GM06990 (cell line): ENCODE measurements around the gene LENG9.

Source experiments
- DNase-seq: peaks from one replicate; pipeline ENCODE4 v3.0.0-alpha.2; 2011; ENCODE audit not compliant: insufficient read length; ENCODE audit errors: extremely low read depth
- H3K27me3 ChIP-seq: replicated peaks from 2 replicates; pipeline ENCODE4 v1.6.0; 2011; ENCODE audit warnings: low read length; ENCODE audit not compliant: control insufficient read depth, insufficient read depth
- H3K36me3 ChIP-seq: 2 replicates; pipeline ENCODE4 v1.5.1; 2011; ENCODE audit warnings: low read length; ENCODE audit not compliant: control insufficient read depth, insufficient read depth
- H3K4me3 ChIP-seq: replicated peaks from 2 replicates; pipeline ENCODE4 v1.5.1; 2011; ENCODE audit warnings: low read depth, mild to moderate bottlenecking, control low read depth, low read length
- TF ChIP-seq, protein P1 (sequence below): IDR thresholded peaks from 2 replicates; pipeline ENCODE4 v1.5.1; 2011; ENCODE audit warnings: low read length, control low read depth, mild to moderate bottlenecking, inconsistent platforms; ENCODE audit not compliant: insufficient read depth, poor library complexity, severe bottlenecking

LENG9 gene

DNA sequence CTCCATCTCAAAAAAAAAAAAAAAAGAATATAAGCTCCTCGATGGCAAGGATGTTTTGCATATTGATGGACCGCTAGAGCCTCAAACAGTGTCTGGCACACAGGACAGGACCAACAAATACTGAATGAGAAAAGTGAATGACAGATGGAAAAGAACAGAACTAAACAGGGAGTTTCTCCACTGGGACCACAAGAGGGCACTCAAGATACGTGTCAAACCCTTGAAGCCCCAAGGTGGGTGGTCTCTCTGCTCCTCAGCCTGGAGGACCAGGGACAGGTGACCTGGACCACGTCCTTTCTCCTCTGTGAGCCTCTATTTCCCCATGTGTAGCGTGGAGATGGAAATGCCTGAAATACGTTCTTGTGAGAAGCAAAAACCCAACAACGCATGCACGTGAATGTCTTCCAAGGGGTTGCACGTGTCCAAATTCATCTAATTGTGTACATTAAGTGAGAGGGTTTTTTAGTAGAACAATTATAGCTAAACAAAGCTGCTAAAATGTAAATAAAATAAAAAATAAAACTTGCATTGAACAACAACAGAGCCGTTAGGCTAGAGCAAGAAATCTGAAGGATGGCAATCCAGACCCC, 15.2 kb upstream of the LENG9 start:
- Histone ChIP-seq H3K4me3 (no peak overlapping the region), H3K27me3 (no peaks in the 10 kb centered on the region; the same call in 1 of the 2 replicates), H3K36me3 (no peaks in the 10 kb centered on the region)
- TF ChIP-seq, protein P1, sequence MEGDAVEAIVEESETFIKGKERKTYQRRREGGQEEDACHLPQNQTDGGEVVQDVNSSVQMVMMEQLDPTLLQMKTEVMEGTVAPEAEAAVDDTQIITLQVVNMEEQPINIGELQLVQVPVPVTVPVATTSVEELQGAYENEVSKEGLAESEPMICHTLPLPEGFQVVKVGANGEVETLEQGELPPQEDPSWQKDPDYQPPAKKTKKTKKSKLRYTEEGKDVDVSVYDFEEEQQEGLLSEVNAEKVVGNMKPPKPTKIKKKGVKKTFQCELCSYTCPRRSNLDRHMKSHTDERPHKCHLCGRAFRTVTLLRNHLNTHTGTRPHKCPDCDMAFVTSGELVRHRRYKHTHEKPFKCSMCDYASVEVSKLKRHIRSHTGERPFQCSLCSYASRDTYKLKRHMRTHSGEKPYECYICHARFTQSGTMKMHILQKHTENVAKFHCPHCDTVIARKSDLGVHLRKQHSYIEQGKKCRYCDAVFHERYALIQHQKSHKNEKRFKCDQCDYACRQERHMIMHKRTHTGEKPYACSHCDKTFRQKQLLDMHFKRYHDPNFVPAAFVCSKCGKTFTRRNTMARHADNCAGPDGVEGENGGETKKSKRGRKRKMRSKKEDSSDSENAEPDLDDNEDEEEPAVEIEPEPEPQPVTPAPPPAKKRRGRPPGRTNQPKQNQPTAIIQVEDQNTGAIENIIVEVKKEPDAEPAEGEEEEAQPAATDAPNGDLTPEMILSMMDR = peak; percentile 64
- DNase-seq = no peak

DNA sequence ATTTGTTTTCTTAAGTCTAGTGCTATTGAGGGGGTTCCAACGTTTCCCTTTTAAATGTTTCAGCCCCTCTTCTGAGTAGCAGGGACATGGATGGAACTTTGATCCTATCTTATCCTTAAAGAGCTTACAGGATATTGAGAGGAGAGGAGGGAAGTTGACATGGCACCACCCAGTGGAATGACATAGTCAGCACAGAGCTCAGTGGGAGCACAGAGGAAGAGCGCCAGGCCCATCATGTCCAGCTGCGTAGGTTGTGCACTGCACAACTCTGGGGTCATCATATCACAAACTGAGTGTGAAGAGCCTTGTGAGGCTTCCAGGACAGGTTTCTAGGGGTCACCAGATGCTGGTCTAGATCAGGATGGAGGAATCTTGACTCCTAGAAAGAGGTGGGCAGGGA, 14.1 kb upstream of the LENG9 start:
- DNase-seq = no peak
- TF ChIP-seq, protein P1 = no peak
- no peaks in the 10 kb centered on the region for H3K36me3 ChIP-seq
- H3K27me3 ChIP-seq = no peaks in the 10 kb centered on the region; the same call in 1 of the 2 replicates
- H3K4me3 ChIP-seq = no peak overlapping the region

DNA sequence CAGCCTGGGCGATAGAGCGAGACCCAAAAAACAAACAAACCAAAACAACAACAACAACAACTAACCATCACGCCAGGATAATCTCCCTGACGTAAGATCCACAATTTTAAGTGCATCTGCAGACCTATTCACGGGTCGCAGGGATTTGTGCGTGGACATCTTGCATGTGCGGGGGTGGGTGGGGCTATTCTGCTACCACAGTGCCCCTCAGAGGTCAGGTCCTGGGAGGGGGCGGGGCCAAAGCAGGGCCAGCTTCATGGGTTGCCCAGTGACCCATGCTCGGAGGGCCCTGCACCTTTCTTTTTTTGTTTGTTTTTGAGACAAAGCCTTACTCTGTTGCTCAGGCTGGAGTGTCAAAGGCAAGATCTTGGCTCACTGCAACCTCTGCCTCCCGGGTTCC, 12.1 kb upstream of the LENG9 start:
- H3K27me3 ChIP-seq = no peaks in the 10 kb centered on the region; the same call in 1 of the 2 replicates
- no peak for DNase-seq
- TF ChIP-seq, protein P1 = no peak
- H3K4me3 ChIP-seq = no peak overlapping the region
- no peaks in the 10 kb centered on the region for H3K36me3 ChIP-seq

DNA sequence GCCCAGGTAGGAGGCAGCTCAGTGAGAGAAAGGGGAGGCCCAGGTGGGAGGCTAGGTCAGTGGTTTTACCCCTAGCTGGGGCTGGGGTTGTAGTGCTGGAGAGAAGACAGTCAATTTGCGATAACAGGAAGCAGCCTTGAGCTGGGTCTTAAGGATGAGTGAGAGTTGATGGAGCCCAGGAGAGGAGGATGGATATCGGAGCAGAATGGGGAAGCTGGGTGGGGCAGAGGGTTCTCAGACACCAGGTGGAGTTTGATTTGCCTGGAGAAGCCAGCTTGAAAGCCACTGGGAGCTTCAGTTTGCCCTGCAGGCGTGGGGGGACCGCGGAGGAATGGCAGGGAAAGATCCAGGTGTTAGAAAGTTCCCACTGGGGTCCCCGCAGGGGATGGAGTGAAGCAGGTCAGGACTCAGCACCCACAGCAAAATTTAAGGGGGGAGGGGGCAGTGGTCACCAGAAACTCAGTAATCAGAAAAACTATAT, 10.4 kb upstream of the LENG9 start:
- Histone ChIP-seq H3K36me3 (no peaks in the 10 kb centered on the region), H3K27me3 (peaks cover 5% of the 10 kb centered on the region), H3K4me3 (no peak overlapping the region)
- TF ChIP-seq, protein P1 = no peak
- no peak for DNase-seq

DNA sequence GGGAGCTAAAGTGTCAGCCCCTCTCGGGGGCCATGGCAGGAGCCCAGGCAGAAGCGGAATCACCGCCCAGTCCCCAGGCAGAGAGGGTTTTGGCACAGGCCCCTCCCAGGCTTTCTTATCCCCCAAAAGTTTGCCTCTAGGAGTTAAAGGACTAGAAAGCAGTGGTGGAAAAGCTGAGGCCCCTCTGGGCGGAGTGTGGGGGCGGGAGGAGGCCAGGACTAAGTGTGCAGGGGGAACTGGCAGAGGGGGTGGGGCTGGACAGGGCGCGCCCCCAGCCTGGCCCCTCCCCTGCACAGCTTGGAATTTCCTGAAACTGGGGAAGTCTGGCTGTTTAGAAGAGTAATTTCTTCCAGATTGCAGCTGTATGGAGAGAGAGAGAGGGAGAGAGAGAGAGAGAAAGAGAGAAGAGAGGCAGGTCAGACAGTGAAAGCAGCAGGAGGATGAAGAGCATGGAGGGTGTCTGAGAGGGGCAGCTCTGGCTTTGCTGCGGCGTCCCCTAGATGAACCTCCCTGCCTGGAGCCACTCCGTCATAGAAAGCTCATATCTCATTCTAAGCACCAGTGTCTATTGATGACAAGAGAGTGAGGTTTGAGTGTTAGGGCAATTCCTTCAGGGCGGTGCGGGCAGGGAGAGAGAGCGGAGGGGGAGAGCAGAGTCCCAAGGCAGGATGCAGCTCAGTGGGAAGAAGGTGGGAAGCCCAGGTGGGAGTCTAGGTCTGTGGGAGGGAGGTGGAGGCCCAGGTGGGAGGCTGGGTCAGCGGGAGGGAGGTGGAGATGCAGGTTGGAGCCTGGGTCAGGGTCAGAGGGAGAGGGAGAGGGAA, 9.7 kb upstream of the LENG9 start, which contains the start of gene CDC42EP5:
CDC42EP5 (minus strand) TSS at position 226 of the 821 bp plus-strand sequence. CDS start 7,749 bp downstream, outside the sequence.
- Histone ChIP-seq H3K36me3 (no peaks in the 10 kb centered on the region), H3K27me3 (peaks cover 5% of the 10 kb centered on the region), H3K4me3 (no peak within 1 kb of the TSS)
- no peak for DNase-seq
- TF ChIP-seq, protein P1 = no peak
